ENCODE measurements around the gene CYSRT1. TPM values are rescaled to one million over a fixed set of nuclear protein-coding genes. Genes with fewer than 3 reads are reported as not detected.

Gene CYSRT1
- total RNA-seq, 1 experiment from 2014 or later, result 1.0 TPM

GRCh38 chr9:137188490-137189296, 36.3 kb upstream of the CYSRT1 start, which contains the start of the genes ANAPC2 and SSNA1:
Gene ANAPC2, minus strand, starts transcription at chr9:137188560. Its CDS starts 28 bp downstream, at chr9:137188532.
Gene SSNA1, plus strand, starts transcription at chr9:137188676. Its CDS starts 51 bp downstream, at chr9:137188727.
- peaks cover under 1% of the 10 kb centered on the region for H4K20me1 ChIP-seq (ENCODE audit: control insufficient read depth, insufficient read depth, insufficient read length)
- H2BK20ac ChIP-seq (ENCODE audit: low read depth, low read length, poor library complexity, severe bottlenecking), result no peak within 1 kb of the TSS

More at GRCh38 chr9:137188490-137189296, 36.3 kb upstream of the CYSRT1 start, which contains the start of the genes ANAPC2 and SSNA1:
- Histone ChIP-seq H3K23ac (ENCODE audit: insufficient read length, low read depth, low read length) (no peak within 1 kb of the TSS), H4K8ac (replicated peaks; ENCODE audit: insufficient read length, low read depth, low read length) (no peak within 1 kb of the TSS), H2BK12ac (ENCODE audit: insufficient read length, low read depth, low read length) (no peak within 1 kb of the TSS), H3K4me1 (ENCODE audit: insufficient read depth, low read length) (peaks cover 5% of the 10 kb centered on the region; the same call in 1 of the 2 replicates), H3K27ac (ENCODE audit: insufficient read length, low read depth, low read length) (no peak within 1 kb of the TSS), H3K27me3 (ENCODE audit: insufficient read depth, low read length) (no peaks in the 10 kb centered on the region), H4K5ac (ENCODE audit: insufficient read length, low read depth, low read length) (no peak within 1 kb of the TSS), H2AFZ (ENCODE audit: low read length) (no peak within 1 kb of the TSS), H3K14ac (ENCODE audit: insufficient read depth, low read length) (no peak within 1 kb of the TSS; the same call in 1 of the 2 replicates), H3K18ac (ENCODE audit: insufficient read length, low read depth, low read length) (peak within 1 kb of the TSS; percentile 37), H3K9me3 (ENCODE audit: control insufficient read depth, low read depth, low read length) (no peaks in the 10 kb centered on the region), H3K23me2 (ENCODE audit: insufficient read length, low read depth, low read length, poor library complexity, severe bottlenecking) (peaks cover 13% of the 10 kb centered on the region), H3K4ac (ENCODE audit: low read depth, low read length) (no peak within 1 kb of the TSS), H2BK5ac (ENCODE audit: insufficient read length, low read length) (no peak within 1 kb of the TSS), H3K79me1 (ENCODE audit: insufficient read depth, low read depth, low read length, poor library complexity, severe bottlenecking) (peaks cover 6% of the 10 kb centered on the region), H3K79me2 (ENCODE audit: insufficient read depth, low read length) (peaks cover 10% of the 10 kb centered on the region; the same call in 1 of the 2 replicates), H3K4me2 (ENCODE audit: insufficient read depth, insufficient read length, low read length) (peak within 1 kb of the TSS; percentile 82), H4K91ac (ENCODE audit: insufficient read length, low read depth, low read length) (no peak within 1 kb of the TSS), H2BK15ac (ENCODE audit: low read depth, low read length) (no peak within 1 kb of the TSS; the same call in 1 of the 2 replicates), H3K56ac (ENCODE audit: insufficient read length, low read depth, low read length) (no peak within 1 kb of the TSS), H3K9ac (ENCODE audit: extremely low read depth, insufficient read length, low read length) (peak within 1 kb of the TSS; percentile 41), H3T11ph (ENCODE audit: low read length) (no peak within 1 kb of the TSS), H2AK5ac (ENCODE audit: insufficient read length, low read length) (no peak within 1 kb of the TSS), H2BK120ac (ENCODE audit: low read depth, low read length, poor library complexity, severe bottlenecking) (no peak within 1 kb of the TSS)
- Mint-ChIP-seq H3K36me3 (ENCODE audit: insufficient read depth in 1 of 3, low read depth in 3 of 3) (peaks cover 7 to 50% (median 37%) of the 10 kb centered on the region in 3 experiments; a peak in 6 of 7 replicates), H3K9me3 (no peaks in the 10 kb centered on the region), H3K27ac (peak within 1 kb of the TSS; percentile 47 to 97 (median 96); a peak in 6 of 7 replicates), H3K4me1 (peaks cover 17 to 22% of the 10 kb centered on the region in 2 experiments), H3K4me3 (peak within 1 kb of the TSS; percentile 94 to 97), H3K27me3 (ENCODE audit: low read depth) (no peaks in the 10 kb centered on the region)
- peak; percentile 48 for TF ChIP-seq CTCF (conservative IDR thresholded peaks at IDR 0.05)
- no CpG with 5 or more reads among the region's 98 CpGs for WGBS (ENCODE audit: extremely low coverage, insufficient read length, low lambda C conversion rate)
- DNase-seq, result peak; percentile 91

All from H9 (cell line).